HG03571 (cell line): ENCODE measurements around the gene SMO.

ENCODE experiments used
- ATAC-seq: cut with Tn5 transposase; IDR thresholded peaks from one replicate; pipeline ENCODE4 v1.9.1; 2021; ENCODE audit not compliant: unreplicated experiment

SMO gene

GRCh38 chr7:129188372-129188891 lies at the start of gene SMO:
Gene SMO, plus strand, starts transcription at chr7:129188633. Its CDS starts 519 bp downstream, at chr7:129189152.
- ATAC-seq = no peak

DNA sequence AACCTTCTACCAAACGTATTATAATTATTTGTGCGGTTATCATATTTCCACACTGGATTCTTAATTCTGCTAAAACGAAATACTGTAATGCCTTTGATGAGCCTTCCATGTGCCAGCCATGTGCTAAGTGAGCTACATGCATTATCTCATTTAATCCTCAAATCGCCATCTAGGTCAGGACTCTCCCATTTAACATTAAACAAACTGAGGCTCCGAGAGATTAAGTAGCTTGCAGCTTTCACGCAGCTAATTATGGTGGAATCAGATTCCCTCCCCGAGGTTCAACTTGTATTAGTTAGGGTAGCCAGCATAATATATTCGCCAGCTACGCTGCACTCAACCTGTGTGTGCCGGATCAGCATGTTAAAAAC lies 44.7 kb upstream of the SMO start:
- no peak for ATAC-seq

DNA sequence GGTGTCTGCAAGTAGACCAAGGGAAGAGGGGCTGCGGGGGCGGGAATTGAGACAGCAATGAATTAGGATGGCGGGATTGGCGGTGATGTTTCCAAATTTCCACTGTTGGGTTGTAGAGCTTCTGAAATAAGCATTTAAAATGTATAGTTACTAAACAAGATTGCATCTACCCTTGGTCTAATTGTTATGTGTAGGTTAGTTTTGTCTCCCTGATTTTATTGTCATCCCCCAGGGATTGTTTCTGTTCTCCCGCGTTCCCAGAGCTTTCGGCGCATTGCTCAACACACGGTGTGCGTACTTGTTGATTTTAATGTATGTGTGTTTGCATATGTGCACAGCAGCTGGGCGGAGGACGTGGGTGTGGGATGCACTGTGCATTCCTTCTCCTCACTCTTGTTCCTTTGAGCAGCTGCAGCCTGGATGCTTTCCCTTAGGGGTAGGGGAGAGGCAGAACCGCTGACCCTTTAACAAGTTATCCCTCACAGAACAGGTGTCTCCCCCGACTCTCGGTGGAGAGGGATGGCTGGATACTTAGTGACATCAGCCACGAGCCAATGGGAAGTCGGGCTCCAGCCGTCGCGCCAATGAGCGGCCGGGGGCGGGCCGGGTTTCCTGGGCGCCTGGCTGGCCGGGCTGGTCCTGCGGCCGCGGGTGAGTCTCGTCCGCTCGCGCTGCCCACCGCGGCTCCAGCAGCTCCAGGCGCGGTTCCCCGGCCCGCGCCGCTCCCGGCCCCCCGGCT lies 44.2 kb upstream of the SMO start, which contains the start of gene TSPAN33:
TSPAN33 (plus strand) TSS at position 613 of the 739 bp plus-strand sequence. CDS start 274 bp downstream, outside the sequence.
- peak; percentile 68 for ATAC-seq

GRCh38 chr7:129144834-129145668 lies 43.4 kb upstream of the SMO start:
- ATAC-seq = no peak

DNA sequence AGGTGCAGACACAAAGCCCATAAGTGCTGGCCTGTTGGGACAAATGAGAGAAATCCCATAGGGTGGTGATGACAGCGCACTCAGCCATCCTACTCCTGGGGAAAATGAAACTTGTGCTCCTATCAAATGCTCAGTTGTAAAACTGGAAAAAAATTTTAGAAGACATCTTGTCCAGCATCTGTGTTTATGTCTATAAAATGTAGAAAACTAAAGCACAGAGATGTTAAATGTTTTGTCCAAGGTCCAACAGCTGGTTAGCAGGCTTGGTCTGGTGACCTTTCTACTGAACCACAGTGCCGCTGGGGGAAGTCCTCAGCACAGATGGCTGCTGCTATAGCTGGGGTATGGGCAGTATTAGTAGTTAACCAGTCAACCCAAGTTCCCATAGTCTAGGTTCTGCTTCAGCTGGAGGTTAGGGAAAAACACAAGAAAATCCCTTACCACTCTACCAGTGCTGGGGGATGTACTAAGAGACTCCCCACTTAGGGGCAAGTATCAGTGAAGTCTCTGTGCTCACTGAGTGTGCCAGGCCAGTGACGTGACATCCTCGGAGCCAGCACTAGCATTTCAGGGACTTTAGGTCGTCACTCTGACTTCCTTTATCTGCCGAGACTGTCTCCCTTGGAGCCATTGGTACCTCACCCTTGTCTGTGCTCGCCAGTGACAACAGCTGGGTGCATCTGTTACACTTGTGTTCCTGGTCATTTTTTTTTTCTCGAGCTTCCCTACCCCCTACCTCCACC lies 42.0 kb upstream of the SMO start:
- peak; percentile 72 for ATAC-seq

DNA sequence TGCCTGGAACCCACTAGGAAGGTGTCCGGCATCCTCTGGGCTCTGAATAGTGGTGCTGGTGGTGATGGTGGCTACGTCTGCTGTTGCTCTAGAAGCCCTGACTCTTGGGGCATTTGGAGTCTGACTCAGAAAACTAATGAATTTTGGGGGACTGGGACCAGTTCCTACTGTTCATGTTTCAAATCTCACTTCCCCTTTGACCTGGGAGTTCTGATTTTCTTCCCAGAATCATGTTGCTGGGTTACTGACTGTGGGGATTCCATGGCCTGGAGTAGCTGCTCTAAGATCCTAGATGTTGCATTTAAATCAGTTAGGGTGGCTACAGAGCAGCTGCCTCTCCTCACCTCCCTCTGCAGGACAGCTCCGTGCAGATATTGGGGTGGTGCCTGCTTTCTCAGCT lies 40.7 kb upstream of the SMO start:
- no peak for ATAC-seq

GRCh38 chr7:129149511-129149910 lies 38.9 kb upstream of the SMO start:
- no peak for ATAC-seq

- no peak for ATAC-seq
Measured at GRCh38 chr7:129150199-129150996, 38.0 kb upstream of the SMO start.

- no peak for ATAC-seq
Measured at GRCh38 chr7:129157651-129158050, 30.8 kb upstream of the SMO start.

DNA sequence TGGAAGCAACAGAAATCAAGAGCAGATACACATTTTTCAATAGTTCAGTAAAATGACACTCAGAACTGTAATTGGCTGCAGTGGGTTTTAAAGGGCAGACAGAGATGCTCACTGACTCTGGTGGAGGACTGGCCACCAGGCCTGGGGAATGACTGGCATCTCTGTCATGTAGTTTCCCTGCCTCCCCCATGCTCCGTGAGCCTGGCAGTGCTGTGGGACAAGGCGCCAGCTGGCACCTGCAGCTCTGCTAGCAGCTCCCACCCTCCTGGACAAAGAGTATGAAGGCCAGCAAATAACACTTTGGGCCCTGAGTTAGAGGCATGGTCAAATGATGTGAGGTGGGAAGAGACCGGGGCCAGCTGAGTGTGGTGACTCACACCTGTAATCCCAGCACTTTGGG lies 28.9 kb upstream of the SMO start:
- ATAC-seq = no peak

DNA sequence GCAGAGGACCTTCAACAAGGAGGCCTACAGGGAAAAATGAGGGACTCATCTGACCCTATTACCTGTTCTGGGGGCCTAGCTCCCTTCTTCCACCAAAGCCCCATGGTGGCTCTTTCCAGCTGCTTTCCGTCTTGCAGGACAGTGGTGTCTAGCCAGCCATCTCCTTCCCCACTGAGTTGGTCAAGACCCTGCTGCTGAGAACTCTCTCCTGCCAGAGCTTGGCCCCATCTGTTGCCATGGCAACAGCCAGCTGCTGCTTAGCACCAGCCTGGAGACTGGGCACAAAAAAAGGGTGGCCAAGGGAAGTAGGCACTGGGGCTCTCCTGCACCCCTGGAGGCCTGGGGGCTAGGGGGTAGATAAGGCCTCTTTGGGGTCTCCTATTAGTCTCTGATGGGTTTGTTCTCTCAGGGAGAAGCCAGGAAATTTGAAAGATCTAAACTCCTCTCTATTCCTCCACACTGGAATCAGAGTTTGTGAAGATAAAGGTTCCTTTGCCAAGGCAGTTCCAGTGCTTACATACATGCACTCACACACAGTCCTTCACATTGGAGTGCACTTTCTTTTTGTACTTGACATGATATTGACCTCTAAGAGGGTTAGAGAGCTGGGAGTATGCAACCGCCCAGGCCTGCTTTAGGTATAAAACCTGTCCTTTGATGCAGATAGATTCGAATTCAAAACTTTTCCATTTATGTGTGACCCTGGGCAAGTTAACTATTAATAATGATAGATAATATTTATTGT lies 28.1 kb upstream of the SMO start:
- no peak for ATAC-seq

- ATAC-seq = no peak
Measured at GRCh38 chr7:129161524-129162225, 26.8 kb upstream of the SMO start.

DNA sequence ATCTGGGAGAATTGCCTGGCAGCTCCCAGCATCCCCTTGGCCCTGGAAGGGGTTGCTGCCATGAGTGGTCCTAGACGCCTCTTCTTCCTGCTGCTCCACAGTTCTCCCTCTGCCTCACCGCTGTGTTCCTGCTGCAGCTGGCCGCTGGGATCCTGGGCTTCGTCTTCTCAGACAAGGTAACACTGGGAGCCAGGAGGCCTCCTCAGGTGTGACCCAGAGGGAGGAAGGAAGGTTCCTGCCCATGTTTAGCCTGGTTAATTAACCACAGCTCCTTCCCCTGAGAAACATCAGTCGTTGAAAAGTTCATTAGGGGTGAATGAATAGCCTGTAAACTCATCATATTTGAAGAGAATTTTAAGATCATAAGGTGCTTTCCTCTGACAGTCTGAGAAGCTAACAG lies 25.7 kb upstream of the SMO start:
- ATAC-seq = no peak

- ATAC-seq = no peak
Measured at GRCh38 chr7:129163875-129164544, 24.4 kb upstream of the SMO start.

- peak; percentile 70 for ATAC-seq
Measured at GRCh38 chr7:129166745-129167144, 21.7 kb upstream of the SMO start.

- no peak for ATAC-seq
Measured at GRCh38 chr7:129167817-129168216, 20.6 kb upstream of the SMO start.

DNA sequence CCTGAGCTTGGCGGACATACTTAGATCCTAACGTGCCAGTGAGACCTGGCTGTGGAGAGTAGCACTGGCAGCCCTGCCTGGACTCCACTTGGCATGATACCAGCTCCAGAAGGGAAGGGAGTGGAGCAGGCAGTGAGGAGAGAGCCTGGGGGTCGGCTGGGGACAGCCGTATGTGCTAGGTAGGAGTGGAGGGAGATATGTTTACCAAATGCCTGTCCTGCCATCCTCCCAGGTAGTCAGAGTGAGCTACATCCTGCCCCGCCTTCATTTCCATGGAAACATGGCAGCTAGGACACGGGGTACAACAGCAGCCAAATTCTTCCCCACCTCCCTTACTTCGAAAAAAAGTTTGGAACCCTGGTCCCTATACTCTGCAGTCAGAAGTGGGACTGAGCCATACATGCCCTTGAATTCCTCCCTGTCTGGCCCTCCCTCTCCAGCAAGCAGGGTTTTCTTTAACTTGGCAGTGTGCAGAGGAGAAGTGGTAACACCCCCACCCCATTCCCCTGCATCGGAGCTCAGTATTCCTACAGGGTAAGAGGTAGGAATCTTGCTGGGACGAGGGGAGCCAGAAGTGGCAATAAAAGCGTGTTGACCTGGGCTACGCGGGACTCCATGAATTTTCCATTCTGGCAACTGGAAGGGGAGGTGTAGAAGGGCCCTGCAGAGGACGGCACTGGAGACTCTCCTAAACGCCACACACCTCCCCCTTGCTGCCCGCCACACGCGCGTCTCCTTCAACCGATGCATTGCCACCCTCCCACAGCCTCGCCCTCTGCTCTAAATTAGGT lies 20.0 kb upstream of the SMO start:
- no peak for ATAC-seq

GRCh38 chr7:129169171-129169671 lies 19.2 kb upstream of the SMO start:
- no peak for ATAC-seq
